GM19468 (cell line): Measurements from ENCODE around the gene UQCC3.
"Not testable (repeated sequence)": the region's sequence is repeated elsewhere in the genome, so short reads cannot be mapped to it uniquely, and the experiment has no call there.

Experiments
- ATAC-seq: cut with Tn5 transposase; IDR thresholded peaks from one replicate; pipeline ENCODE4 v1.9.1; 2021; ENCODE audit warnings: mild to moderate bottlenecking, moderate library complexity, moderate number of reproducible peaks; ENCODE audit not compliant: unreplicated experiment; ENCODE audit errors: extremely low read depth

UQCC3 gene

DNA sequence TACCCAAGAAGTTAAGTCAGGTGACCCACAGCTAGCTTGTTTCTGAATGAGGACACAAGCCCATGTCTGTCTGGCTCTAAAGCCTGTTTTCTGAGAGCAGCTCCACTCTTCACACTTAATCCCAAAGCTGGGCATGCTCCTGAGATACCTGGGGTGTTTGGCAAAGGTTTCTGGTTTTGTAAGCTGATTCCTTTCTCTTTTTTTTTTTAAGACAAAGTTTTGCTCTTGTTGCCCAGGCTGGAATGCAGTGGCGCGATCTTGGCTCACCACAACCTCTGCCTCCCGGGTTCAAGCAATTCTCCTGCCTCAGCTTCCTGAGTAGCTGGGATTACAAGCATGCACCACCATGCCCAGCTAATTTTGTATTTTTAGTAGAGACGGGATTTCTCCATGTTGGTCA lies 22.2 kb downstream of the UQCC3 start:
- not testable (repeated sequence) for ATAC-seq

- ATAC-seq: no peak
Observed at GRCh38 chr11:62694455-62695167, 23.1 kb downstream of the UQCC3 start.

GRCh38 chr11:62702246-62702645 lies 30.8 kb downstream of the UQCC3 start:
- ATAC-seq: no peak

DNA sequence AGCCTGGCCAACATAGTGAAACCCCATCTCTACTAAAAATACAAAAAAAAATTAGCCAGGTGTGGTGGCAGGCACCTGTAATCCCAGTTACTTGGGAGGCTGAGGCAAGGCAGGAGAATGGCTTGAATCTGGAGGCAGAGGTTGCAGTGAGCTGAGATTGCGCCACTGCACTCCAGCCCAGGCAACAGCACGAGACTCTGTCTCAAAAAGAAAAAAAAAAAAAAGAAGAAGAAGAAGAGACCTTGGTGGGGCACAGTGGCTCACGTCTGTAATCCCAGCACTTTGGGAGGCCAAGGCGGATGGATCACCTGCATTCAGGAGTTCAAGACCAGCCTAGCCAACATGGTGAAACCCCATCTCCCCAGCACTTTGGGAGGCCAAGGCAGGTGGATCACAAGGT lies 32.4 kb downstream of the UQCC3 start:
- ATAC-seq: not testable (repeated sequence)

DNA sequence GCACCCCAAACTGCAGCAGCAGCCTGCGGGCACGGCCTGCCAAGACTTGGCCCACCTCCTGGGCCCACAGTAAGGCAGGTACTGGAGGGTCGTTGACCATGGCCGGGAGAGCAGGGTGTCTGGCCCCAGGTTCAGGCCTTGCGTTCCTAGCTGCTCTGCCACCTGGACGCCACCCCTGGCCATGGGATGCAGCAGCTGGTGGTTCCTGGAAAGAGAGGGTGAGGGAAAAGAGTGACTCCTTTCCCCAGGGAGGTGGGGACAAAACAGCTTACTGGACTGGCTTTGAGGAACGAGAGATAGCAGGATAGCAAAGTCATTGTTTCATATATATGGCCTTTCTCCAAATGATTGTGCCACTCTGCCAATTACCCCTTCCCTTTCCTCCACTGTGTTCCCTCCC lies 33.9 kb downstream of the UQCC3 start:
- no peak for ATAC-seq

GRCh38 chr11:62705880-62706849 lies 34.7 kb downstream of the UQCC3 start:
- no peak for ATAC-seq

DNA sequence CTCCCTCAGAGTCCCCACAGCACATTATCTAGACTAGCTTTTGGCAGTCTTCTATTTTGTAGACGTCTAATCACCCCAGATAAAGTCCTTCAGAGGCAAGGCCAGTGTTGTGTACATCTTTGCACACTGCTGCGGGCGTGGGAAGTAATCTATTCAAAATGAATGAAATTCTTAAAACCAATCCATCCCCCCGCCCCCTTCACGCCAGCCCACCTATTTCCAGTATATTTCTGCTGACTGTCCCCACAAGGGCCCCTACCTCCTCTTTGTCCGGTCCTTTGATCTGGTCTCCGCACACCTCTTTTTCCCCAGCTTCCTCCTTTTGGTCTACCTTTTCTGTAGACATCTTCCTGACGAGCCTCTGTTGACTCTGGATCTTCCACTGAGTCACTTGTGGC lies 35.4 kb downstream of the UQCC3 start:
- no peak for ATAC-seq

- ATAC-seq: no peak
Observed at GRCh38 chr11:62707277-62707861, 35.9 kb downstream of the UQCC3 start, which contains the start of the genes BSCL2 and GNG3. TSS of gene BSCL2 (minus strand) at chr11:62707424. CDS start at chr11:62707195, 229 bp downstream. TSS of gene GNG3 (plus strand) at chr11:62707676. CDS start at chr11:62708296, 620 bp downstream.

DNA sequence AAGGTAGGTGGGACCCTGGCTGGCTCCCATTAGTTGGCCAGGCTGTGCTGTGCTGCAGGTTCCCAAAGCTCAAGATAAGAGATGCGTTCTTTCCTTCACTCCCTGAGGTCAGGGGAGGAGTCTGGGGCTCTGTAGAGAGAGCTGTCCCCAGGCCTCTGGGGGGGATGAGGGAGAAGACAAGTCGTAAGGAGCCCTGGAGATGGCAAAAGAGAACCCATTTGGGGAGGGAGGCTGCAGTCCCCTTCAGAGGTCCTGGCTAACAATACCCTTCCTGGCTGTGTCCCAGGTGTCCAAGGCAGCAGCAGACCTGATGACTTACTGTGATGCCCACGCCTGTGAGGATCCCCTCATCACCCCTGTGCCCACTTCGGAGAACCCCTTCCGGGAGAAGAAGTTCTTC lies 36.9 kb downstream of the UQCC3 start:
- ATAC-seq: no peak

GRCh38 chr11:62708793-62709192 lies 37.3 kb downstream of the UQCC3 start:
- no peak for ATAC-seq

- no peak for ATAC-seq
Observed at GRCh38 chr11:62709247-62710000, 38.0 kb downstream of the UQCC3 start.

GRCh38 chr11:62710001-62710345 lies 38.5 kb downstream of the UQCC3 start:
- no peak for ATAC-seq

DNA sequence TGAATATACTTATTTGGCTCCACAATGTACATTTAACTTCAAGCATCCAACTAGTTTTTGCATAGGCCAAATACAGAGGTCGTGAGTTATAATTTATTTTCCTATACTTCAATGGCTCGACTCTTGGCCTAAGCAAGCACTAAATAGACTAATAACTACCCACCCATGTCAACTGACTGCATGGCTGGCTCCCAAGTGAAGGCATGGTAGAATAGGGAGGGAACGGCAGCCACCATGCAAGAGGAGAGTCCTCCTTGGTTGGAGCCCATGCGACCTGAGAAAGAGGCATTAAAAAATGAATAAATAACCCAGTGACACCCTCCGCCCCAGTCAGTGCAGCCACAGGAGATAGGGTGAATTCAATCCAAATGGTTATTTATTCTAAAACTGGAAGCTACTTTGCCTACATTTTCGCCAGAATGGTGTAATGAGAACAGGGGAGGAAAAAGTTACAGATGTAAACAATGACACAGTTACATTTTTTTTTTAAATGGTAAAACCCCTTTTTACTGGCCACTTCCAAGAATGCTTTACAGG lies 40.9 kb downstream of the UQCC3 start:
- no peak for ATAC-seq

GRCh38 chr11:62712861-62713260 lies 41.4 kb downstream of the UQCC3 start:
- no peak for ATAC-seq

- no peak for ATAC-seq
Observed at GRCh38 chr11:62713343-62713742, 41.9 kb downstream of the UQCC3 start.

GRCh38 chr11:62715150-62716130 lies 44.0 kb downstream of the UQCC3 start:
- no peak for ATAC-seq

- ATAC-seq: no peak
Observed at GRCh38 chr11:62716206-62716605, 44.7 kb downstream of the UQCC3 start.

DNA sequence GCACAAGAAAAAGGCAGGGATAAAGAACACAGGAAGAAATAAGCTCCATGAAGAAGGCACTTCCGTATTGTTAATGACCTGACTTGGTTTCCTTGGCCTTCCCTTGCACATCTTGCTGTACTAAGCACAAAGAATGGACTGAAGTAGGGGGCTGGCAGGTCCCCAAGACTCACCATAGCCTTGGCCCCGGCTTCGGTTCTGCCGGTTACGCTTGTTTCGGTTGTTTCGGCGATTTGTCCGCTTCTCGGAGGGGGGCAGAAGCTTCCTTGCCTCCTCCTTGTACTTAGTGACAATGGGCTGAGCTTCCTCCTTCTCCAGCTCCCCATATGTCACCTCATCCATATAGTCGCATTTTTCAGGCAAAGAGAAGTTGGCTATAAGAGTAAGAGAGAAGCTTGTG lies 45.3 kb downstream of the UQCC3 start:
- ATAC-seq: no peak
